IPS-11a (cell line): ENCODE measurements around the gene PTPRCAP.
"Not testable (repeated sequence)": the region's sequence is repeated elsewhere in the genome, so short reads cannot be mapped to it uniquely, and the experiment has no call there.

Experiments used
- H3K4me3 ChIP-seq: one replicate; pipeline ENCODE4 v1.5.1; 2013; ENCODE audit warnings: low read depth, low read length, control low read depth

Gene PTPRCAP

DNA sequence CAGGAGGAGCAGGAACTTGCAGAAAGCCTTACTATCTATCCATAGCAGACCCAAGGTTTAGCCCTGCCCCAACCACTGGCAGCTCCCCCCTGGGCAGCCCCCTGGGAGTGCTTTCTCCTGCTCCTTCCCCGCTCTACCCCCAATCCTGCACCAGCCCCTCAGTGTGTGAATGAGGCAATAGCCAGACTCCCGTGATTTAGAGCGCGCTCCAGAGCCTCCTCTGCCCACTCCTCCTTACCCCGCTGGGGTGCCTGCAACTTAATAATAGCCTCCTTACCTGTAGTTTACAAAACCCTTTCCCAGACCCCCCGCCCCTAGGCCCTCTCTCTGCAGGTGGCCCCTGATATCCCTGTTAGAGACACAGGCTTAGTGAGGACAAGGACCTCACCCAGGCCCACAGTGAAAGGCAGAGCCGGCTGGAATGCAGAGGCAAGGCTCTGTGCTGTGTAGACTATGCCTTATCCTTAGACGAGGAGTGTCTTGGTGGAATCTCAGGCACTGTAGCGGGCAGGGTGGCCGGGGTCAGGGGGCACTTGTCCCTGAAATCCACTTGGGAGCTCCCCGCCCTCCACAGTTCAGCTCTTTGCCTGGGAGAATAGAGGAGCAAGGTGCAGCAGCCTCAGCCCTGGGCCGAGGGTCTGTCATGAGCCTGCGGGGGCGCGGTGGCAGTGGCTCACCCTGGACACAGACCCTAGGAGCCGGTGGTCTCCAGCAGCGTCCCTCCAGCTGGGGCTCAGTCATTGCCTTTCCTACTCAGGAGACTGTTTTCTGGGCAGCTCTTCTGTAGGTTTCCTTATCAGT lies 26.3 kb downstream of the PTPRCAP start:
- H3K4me3 ChIP-seq, result no peak overlapping the region

GRCh38 chr11:67410369-67410831 lies 27.1 kb downstream of the PTPRCAP start:
- no peak overlapping the region for H3K4me3 ChIP-seq

GRCh38 chr11:67409781-67410368 lies 27.6 kb downstream of the PTPRCAP start:
- no peak overlapping the region for H3K4me3 ChIP-seq

- H3K4me3 ChIP-seq, result no peak overlapping the region
These were observed 28.2 kb downstream of the PTPRCAP start for GRCh38 chr11:67409261-67409666.

DNA sequence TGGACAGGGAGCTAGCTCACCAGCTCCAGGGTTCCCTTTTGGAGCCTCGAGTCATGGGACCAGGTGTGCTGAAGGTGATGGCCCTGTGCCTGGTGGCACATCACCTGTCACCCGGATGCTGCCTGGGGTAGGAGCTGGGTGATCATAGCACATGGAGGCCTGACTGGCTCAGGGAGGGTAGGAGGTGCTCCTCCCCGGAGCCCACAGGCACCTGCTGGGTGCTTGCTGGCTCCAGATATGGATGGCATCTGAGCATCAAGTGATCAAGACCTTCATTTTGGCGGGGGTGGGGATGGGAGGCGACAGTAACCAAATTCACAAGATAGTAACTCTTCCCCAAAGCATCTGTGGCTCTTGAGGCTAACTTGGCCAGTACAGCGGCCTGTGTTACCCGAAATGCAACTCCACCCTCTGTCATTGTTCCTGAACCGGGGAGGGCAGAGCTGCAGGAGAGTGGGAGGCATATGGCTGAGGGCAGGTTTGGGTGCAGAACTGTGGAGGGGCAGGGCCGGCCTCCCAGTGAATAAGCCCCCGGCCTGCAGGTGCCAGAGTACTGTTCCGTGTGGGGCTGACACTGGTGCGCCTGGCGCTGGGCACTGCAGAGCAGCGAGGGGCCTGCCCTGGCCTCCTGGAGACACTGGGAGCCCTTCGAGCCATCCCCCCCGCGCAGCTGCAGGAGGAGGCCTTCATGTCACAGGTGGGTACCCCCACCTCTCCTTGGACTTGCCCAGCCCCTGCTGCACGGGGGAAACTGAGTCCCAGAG lies 28.9 kb downstream of the PTPRCAP start:
- no peak overlapping the region for H3K4me3 ChIP-seq

DNA sequence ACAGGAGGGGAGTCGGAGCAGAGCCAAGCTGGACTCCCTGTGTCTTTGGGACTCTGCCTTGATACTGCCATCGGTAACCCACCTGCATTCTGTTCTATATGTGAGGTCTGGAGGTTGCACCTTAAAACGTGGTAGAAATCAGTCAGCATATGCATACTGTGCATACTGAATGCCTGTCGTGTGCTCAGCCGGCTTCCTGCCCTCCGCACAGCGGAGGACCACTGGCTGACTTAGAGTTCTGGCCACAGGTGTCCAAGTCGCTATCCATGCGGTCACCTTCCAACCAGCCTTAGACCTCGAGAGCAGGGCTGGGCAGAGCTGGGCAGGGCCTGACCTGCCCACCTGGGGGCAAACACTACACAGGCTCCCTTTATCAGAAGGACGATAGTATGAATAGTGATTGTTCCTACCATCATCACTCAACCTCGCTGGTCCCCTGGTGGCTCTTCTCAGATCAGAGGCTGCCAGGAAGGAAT lies 29.8 kb downstream of the PTPRCAP start:
- H3K4me3 ChIP-seq, result no peak overlapping the region

GRCh38 chr11:67406969-67407687 lies 30.4 kb downstream of the PTPRCAP start:
- H3K4me3 ChIP-seq, result no peak overlapping the region

DNA sequence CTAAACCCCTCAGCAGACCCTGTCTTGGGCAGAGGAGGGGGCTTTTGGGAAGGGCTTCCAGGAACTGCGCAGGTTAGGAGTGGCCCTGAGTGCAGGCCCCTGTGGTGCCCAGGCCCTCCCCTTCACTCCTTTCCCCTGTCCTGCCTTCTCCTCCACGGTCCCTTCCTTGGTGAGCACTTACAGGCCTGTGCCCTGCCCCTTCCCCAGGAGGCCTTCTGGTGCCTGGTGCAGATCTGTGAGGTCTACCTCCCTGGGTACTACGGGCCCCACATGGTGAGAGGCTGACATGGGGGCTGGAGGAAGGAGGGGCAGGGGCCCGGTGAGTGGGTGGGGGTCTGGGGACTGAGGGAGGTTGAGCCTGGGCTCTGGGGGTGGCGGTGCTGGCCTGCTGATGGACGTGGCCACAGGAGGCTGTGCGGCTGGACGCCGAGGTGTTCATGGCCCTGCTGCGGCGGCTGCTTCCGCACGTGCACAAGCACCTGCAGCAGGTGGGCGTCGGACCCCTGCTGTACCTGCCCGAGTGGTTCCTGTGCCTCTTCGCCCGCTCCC lies 31.0 kb downstream of the PTPRCAP start:
- no peak overlapping the region for H3K4me3 ChIP-seq

DNA sequence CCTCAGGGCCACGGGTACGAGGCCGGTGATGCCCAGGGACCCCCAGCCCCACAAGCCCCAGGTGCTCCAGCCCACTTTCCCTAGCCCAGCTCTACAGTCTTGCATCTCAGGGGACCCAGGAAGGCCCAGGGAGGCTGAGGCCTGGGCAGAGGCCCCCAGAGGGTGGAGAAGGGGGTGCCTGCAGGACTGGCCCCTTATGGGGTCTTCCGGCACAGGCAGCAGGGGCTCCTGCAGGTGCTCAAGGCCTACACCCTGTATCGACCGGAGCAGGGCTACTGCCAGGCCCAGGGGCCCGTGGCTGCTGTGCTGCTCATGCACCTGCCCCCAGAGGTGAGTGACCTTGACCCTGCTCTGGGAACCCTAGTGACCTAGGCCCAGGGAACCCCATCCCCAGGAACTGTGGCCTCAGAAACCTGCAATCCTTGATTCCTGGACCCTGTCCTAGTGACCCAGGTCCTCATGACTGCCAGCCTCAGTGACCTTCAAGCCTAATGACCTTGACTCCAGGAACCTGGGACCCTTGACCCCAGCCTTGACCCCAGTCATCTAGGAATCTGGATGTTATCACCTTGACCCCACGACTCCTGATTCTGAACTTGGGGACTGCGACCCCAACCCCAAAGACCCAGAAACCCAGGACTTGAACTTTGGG lies 31.7 kb downstream of the PTPRCAP start:
- H3K4me3 ChIP-seq, result no peak overlapping the region

DNA sequence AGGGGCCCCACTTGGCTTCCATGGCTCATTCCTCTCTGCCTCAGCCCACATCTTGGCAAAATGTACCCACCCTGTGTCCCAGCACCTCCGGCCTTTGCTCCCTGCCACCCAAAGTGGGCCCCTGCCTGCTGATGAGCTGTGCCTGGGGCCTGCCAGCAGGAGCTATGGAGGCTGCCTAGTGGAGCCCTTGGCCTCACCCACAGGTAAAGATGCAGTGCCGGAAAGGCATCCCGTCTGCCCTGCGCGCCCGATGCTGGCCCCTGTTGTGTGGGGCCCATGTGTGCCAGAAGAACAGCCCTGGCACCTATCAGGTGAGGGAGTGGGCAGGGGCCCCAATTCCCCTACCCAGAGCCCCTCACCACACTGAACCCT lies 32.3 kb downstream of the PTPRCAP start:
- H3K4me3 ChIP-seq, result no peak overlapping the region

- no peak overlapping the region for H3K4me3 ChIP-seq
These were observed 32.8 kb downstream of the PTPRCAP start for GRCh38 chr11:67404515-67405195.

DNA sequence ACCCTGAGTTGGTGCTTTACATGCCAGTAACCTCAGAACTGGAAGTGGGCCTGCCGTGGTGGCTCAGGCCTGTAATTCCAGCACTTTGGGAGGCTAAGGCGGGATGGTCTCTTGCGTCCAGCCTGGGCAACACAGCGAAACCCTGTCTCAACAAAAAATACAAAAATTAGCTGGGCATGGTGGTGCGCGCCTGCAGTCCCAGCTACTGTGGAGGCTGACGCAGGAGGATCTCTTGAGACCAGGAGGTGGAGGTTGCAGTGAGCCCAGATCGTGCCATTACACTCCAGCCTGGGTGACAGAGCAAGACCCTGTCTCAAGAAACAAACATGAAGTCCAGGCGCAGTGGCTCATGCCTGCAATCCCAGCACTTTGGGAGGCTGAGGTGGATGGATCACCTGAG lies 34.4 kb downstream of the PTPRCAP start:
- H3K4me3 ChIP-seq, result not testable (repeated sequence)

DNA sequence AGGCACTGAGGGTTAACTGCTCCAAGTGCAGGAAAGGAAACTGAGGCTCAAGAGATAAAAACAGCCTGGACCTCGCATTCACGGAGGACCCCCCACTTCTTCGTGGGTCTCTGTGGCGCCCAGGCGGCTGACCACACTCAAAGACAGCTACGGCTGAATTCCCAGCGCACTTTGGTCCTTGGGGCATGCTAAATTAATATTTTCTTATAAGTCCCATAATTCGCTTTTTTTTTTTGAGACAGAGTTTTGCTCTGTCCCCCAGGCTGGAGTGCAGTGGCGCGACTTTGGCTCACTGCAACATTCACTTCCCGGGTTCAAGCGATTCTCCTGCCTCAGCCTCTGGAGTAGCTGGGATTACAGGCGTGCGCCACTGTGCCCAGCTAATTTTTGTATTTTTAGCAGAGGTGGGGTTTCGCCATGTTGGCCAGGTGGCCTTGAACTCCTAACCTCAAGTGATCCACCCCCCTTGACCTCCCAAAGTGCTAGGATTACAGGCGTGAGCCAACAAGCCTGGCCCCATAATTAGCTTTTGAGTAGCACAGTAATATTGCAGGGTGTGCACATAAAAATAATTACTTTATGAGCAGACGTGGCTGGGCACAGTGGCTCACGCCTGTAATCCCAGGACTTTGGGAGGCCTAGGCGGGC lies 35.2 kb downstream of the PTPRCAP start:
- H3K4me3 ChIP-seq, result not testable (repeated sequence)

DNA sequence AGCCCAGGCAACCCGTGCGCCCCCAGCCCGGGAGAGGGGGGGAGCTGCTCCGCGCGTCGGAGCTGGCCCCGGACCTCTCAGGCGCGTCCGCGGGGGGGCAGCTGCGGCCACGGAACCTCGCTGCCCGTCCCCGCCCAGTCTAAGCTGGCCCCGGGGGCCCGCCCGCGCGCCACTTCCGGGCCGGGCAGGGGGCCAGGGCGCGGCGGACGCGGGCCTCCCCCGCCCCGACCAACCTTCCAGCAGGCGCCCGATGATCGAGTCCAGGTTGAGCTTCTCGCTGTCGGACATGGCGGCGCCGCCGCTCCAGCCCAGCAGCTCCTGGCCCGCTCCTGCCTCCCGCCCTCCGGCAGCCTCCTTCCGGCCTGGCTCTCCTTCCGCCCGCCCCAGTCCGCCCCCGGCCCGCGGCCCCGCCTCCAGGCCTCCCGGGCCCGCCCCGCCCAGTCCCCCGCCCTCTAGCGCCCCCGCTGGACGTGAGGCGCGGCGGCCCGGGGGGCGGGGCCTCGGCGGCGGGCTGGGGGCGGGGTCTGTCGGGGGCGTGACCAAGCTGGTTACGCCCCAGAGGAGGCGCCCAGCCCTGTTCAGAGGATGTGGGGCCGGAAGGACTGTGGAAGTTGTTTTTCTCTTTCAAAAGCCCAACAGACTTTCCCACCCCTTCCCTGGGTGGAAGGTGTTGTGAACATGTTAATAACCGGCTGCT lies 35.8 kb downstream of the PTPRCAP start, which contains the start of gene PPP1CA:
TSS of gene PPP1CA (minus strand) at position 364 of the 697 bp plus-strand sequence. CDS start at position 288, 76 bp downstream.
- H3K4me3 ChIP-seq, result peak within 1 kb of the TSS; percentile 78

DNA sequence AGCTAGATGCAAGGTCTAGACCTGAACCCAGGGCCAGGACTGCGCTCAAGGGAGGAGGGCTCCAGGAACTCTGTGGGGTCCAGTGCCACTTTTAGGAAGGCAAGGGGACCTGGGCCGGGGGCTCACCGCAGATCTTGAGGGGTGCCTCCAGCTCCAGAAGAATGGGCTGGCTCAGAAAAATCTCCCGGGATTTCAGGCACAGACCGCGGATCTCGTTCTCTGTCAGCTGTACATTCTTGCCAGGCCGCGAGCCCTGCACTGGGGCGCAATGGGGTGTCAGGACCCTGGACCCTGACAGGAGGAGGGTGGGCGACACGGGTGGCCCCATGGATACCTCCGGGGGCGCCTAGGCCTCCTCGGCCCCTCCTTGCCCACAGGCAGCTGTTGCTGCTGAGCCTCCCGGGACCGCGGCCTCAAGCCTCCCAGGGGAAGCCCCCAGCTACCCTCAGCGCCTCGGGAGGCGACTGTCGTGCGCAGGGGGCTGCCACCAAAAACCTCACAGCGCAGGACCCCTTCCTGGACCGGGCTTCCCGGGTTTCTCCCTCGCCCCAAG lies 36.5 kb downstream of the PTPRCAP start:
- peak overlapping the region; percentile 78 for H3K4me3 ChIP-seq

DNA sequence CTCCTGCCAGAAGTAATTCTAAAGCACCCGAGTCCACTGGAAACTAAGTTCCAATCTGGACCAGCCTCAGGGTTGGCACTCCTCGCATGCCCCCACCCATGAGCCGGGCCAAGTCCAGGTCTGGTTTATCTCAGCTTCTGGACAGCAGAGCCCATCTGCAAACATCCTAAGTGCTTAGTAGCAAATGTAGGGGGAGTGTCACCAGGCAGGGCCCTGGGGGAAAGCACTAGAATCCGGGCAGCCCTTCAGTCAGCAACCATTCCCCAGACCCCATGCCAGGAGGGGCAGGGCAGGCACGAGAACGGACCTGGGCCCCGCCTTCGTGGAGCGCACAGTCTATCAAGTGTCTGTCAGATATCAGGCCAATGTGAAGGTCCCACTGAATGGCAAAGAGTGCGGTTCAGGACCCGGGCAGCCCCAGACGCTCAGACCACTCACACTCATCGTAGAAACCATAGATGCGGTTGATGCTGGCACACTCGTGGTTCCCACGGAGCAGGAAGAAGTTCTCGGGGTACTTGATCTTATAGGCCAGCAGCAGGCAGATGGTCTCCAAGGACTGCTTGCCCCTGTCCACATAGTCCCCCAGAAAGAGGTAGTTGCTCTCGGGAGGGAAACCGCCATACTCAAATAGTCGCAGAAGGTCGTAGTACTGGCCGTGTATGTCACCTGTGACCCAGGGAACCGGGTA lies 37.1 kb downstream of the PTPRCAP start:
- peak overlapping the region; percentile 78 for H3K4me3 ChIP-seq
